Smooth muscle cell (in vitro differentiated cells): ENCODE data around the gene CRTC1. TPM values are rescaled to one million over a fixed set of nuclear protein-coding genes. Genes with fewer than 3 reads are reported as not detected.

Source experiments
- DNase-seq: peaks from one replicate; lab custom pipeline; 2025; ENCODE audit not compliant: unreplicated experiment; lab: John Stamatoyannopoulos, UW
- H2AFZ ChIP-seq: fragments of 200-600 bp; sonication (generic); 2 replicates; pipeline ENCODE4 v1.6.0; 2016; ENCODE audit warnings: antibody characterized with exemption, low read depth, mild to moderate bottlenecking
- H3F3A ChIP-seq: fragments of 200-600 bp; sonication (generic); 2 replicates; pipeline ENCODE4 v1.6.0; 2017; ENCODE audit warnings: antibody characterized with exemption, low read depth
- H3K27ac ChIP-seq: fragments of 200-600 bp; sonication (generic); 2 replicates; pipeline ENCODE4 v1.5.1; 2016; ENCODE audit warnings: low read depth, mild to moderate bottlenecking
- H3K27me3 ChIP-seq: fragments of 200-600 bp; sonication (generic); 2 replicates; pipeline ENCODE4 v1.6.1; 2016; ENCODE audit warnings: low read depth, mild to moderate bottlenecking
- H3K36me3 ChIP-seq: fragments of 200-600 bp; sonication (generic); 2 replicates; pipeline ENCODE4 v1.5.1; 2016; ENCODE audit warnings: low read depth
- H3K4me1 ChIP-seq: fragments of 200-600 bp; sonication (generic); 2 replicates; pipeline ENCODE4 v1.5.1; 2016; ENCODE audit warnings: low read depth
- H3K4me2 ChIP-seq: fragments of 200-600 bp; sonication (generic); 2 replicates; pipeline ENCODE4 v1.6.0; 2016; ENCODE audit warnings: mild to moderate bottlenecking
- H3K4me3 ChIP-seq: fragments of 200-600 bp; sonication (generic); 2 replicates; pipeline ENCODE4 v1.5.1; 2016; ENCODE audit warnings: mild to moderate bottlenecking
- H3K79me2 ChIP-seq: fragments of 200-600 bp; sonication (generic); 2 replicates; pipeline ENCODE4 v1.6.0; 2016; ENCODE audit warnings: low read depth, mild to moderate bottlenecking
- H3K9ac ChIP-seq: fragments of 200-600 bp; sonication (generic); 2 replicates; pipeline ENCODE4 v1.6.0; 2016; ENCODE audit warnings: low read depth
- H3K9me3 ChIP-seq: fragments of 200-600 bp; sonication (generic); replicated peaks from 2 replicates; pipeline ENCODE4 v1.5.1; 2016; ENCODE audit warnings: low read depth
- H4K20me1 ChIP-seq: fragments of 200-600 bp; sonication (generic); 2 replicates; pipeline ENCODE4 v1.6.0; 2016; ENCODE audit warnings: low read depth
- CTCF ChIP-seq: fragments of 200-600 bp; sonication (generic); IDR thresholded peaks from 2 replicates; pipeline ENCODE4 v1.5.1; 2017; ENCODE audit warnings: borderline replicate concordance, mild to moderate bottlenecking, antibody characterized with exemption; ENCODE audit not compliant: insufficient read depth, poor library complexity, severe bottlenecking
- WGBS: methylation state at CpG from one replicate; pipeline ENCODE4 v1.1.7; 2016; ENCODE audit warnings: low lambda C conversion rate; 5-methylcytosine and 5-hydroxymethylcytosine counted together
- polyA plus RNA-seq: library from polyadenylated mRNA; unstranded; fragments of >200 nt; fragmentation: Nextera tagmentation; extraction: Ambion mirVana; gene quantifications from 2 replicates; pipeline ENCODE4 v1.2.1, GENCODE V29; 2016
- total RNA-seq: library from RNA; depleted of rRNA; stranded (reverse); fragments of >200 nt; gene quantifications from 2 replicates; pipeline ENCODE4 v1.2.3, GENCODE V29; 2014

Gene CRTC1
- total and polyA plus RNA-seq, 2 experiments from 2014 or later, result 1.6 to 3.1 TPM

GRCh38 chr19:18666784-18667183, 16.7 kb upstream of the CRTC1 start:
- H3K4me1 ChIP-seq, result peaks cover 8% of the 10 kb centered on the region

GRCh38 chr19:18667531-18668251, 15.8 kb upstream of the CRTC1 start:
- Histone ChIP-seq H3K4me2 (no peak overlapping the region), H3K79me2 (no peaks in the 10 kb centered on the region), H3K27ac (no peak overlapping the region), H3K36me3 (no peaks in the 10 kb centered on the region), H3K9me3 (no peaks in the 10 kb centered on the region), H3K4me3 (no peak overlapping the region), H3K4me1 (peaks cover 8% of the 10 kb centered on the region), H4K20me1 (peaks cover 7% of the 10 kb centered on the region), H3K27me3 (no peaks in the 10 kb centered on the region), H3F3A (no peaks in the 10 kb centered on the region), H3K9ac (no peak overlapping the region), H2AFZ (no peak overlapping the region)
- TF ChIP-seq CTCF, result no peak
- DNase-seq, result no peak
- WGBS, result 98% methylated on average over 55 of the region's 55 CpGs

More at GRCh38 chr19:18666784-18667183, 16.7 kb upstream of the CRTC1 start:
- Histone ChIP-seq H3K27me3 (no peaks in the 10 kb centered on the region), H3K4me3 (no peak overlapping the region), H3K9me3 (no peaks in the 10 kb centered on the region), H3F3A (no peaks in the 10 kb centered on the region), H3K9ac (no peak overlapping the region), H3K79me2 (peaks cover 6% of the 10 kb centered on the region), H3K4me2 (no peak overlapping the region), H3K27ac (no peak overlapping the region), H2AFZ (no peak overlapping the region), H4K20me1 (peaks cover 7% of the 10 kb centered on the region), H3K36me3 (no peaks in the 10 kb centered on the region)
- TF ChIP-seq CTCF, result no peak
- DNase-seq, result no peak
- 97% methylated on average over 5 of the region's 5 CpGs for WGBS

- Histone ChIP-seq H3K27ac (no peak overlapping the region), H3K4me3 (no peak overlapping the region), H3K36me3 (no peaks in the 10 kb centered on the region), H3K9ac (no peak overlapping the region), H3K4me1 (peaks cover 2% of the 10 kb centered on the region), H3K79me2 (no peaks in the 10 kb centered on the region), H3F3A (no peaks in the 10 kb centered on the region), H3K4me2 (no peak overlapping the region), H2AFZ (no peak overlapping the region), H3K9me3 (no peaks in the 10 kb centered on the region), H4K20me1 (peaks cover 7% of the 10 kb centered on the region), H3K27me3 (no peaks in the 10 kb centered on the region)
- no peak for TF ChIP-seq CTCF
- DNase-seq, result no peak
- WGBS, result 97% methylated on average over 38 of the region's 38 CpGs
These were observed 15.2 kb upstream of the CRTC1 start for GRCh38 chr19:18668252-18668631.
